ENCODE data around the gene PARD6G. TPM values are rescaled to one million over a fixed set of nuclear protein-coding genes. Genes with fewer than 3 reads are reported as not detected.

The PARD6G gene
- total RNA-seq, 1 donor from 2014 or later: 29.6 TPM

- H3K9ac ChIP-seq (ENCODE audit: low read length): no peak overlapping the region
- FAIRE-seq (no peak), DNase-seq (ENCODE audit: low read depth) (no peak)
- H3K9me3 ChIP-seq (ENCODE audit: insufficient read depth, low read depth, low read length): no peaks in the 10 kb centered on the region
- H3K4me2 ChIP-seq (ENCODE audit: low read length): no peak overlapping the region
- H3K27me3 ChIP-seq (ENCODE audit: insufficient read depth, low read length): no peaks in the 10 kb centered on the region
- H3K27ac Mint-ChIP-seq (ENCODE audit: unreplicated experiment): no peak overlapping the region
- H3K4me1 Mint-ChIP-seq (ENCODE audit: low read depth, unreplicated experiment): no peaks in the 10 kb centered on the region
- peaks cover 30% of the 10 kb centered on the region for H3K36me3 Mint-ChIP-seq (ENCODE audit: low read depth, unreplicated experiment)
- TF ChIP-seq EZH2 (IDR thresholded peaks at IDR 0.05; ENCODE audit: insufficient read depth, low read length) (no peak), CTCF (IDR thresholded peaks at IDR 0.05; ENCODE audit: insufficient read depth, low read depth, low read length) (no peak)
- H3K4me1 ChIP-seq (ENCODE audit: insufficient read depth, low read length): no peaks in the 10 kb centered on the region
- H2AFZ ChIP-seq (ENCODE audit: low read depth, low read length): no peak overlapping the region
- peaks cover 84% of the 10 kb centered on the region for H3K79me2 ChIP-seq (ENCODE audit: insufficient read depth, low read length)
- peaks cover 59% of the 10 kb centered on the region for H4K20me1 ChIP-seq (ENCODE audit: insufficient read depth, low read length)
- no peak overlapping the region for H3K4me3 Mint-ChIP-seq (ENCODE audit: unreplicated experiment)
- H3K27ac ChIP-seq (ENCODE audit: low read depth, low read length): no peak overlapping the region
- H3K27me3 Mint-ChIP-seq (ENCODE audit: low read depth, unreplicated experiment): no peaks in the 10 kb centered on the region
- peaks cover 11% of the 10 kb centered on the region for H3K36me3 ChIP-seq (ENCODE audit: insufficient read depth, low read length)
- H3K9me3 Mint-ChIP-seq (ENCODE audit: unreplicated experiment): no peaks in the 10 kb centered on the region
- H3K4me3 ChIP-seq (ENCODE audit: insufficient read depth, low read depth, low read length): no peak overlapping the region
These were observed 126.4 kb downstream of the PARD6G start for GRCh38 chr18:80120932-80121331.

- FAIRE-seq (no peak), DNase-seq (ENCODE audit: low read depth) (no peak)
- peak overlapping the region; percentile 58 for H3K27ac Mint-ChIP-seq (ENCODE audit: unreplicated experiment)
- TF ChIP-seq CTCF (IDR thresholded peaks at IDR 0.05; ENCODE audit: insufficient read depth, low read depth, low read length): no peak
- no peak for TF ChIP-seq EZH2 (IDR thresholded peaks at IDR 0.05; ENCODE audit: insufficient read depth, low read length)
- Histone ChIP-seq H4K20me1 (ENCODE audit: insufficient read depth, low read length) (peaks cover 73% of the 10 kb centered on the region), H3K27me3 (ENCODE audit: insufficient read depth, low read length) (no peaks in the 10 kb centered on the region), H3K4me3 (ENCODE audit: insufficient read depth, low read depth, low read length) (no peak overlapping the region), H3K9me3 (ENCODE audit: insufficient read depth, low read depth, low read length) (no peaks in the 10 kb centered on the region), H3K9ac (ENCODE audit: low read length) (no peak overlapping the region), H3K27ac (ENCODE audit: low read depth, low read length) (no peak overlapping the region), H3K79me2 (ENCODE audit: insufficient read depth, low read length) (peaks cover 84% of the 10 kb centered on the region), H3K4me2 (ENCODE audit: low read length) (no peak overlapping the region), H3K36me3 (ENCODE audit: insufficient read depth, low read length) (peaks cover 11% of the 10 kb centered on the region), H2AFZ (ENCODE audit: low read depth, low read length) (no peak overlapping the region), H3K4me1 (ENCODE audit: insufficient read depth, low read length) (no peaks in the 10 kb centered on the region)
- H3K36me3 Mint-ChIP-seq (ENCODE audit: low read depth, unreplicated experiment): peaks cover 30% of the 10 kb centered on the region
- H3K4me1 Mint-ChIP-seq (ENCODE audit: low read depth, unreplicated experiment): no peaks in the 10 kb centered on the region
- H3K4me3 Mint-ChIP-seq (ENCODE audit: unreplicated experiment): no peak overlapping the region
- H3K27me3 Mint-ChIP-seq (ENCODE audit: low read depth, unreplicated experiment): no peaks in the 10 kb centered on the region
- H3K9me3 Mint-ChIP-seq (ENCODE audit: unreplicated experiment): no peaks in the 10 kb centered on the region
These were observed 128.2 kb downstream of the PARD6G start for GRCh38 chr18:80119111-80119510.

GRCh38 chr18:80115035-80115434 lies 132.3 kb downstream of the PARD6G start:
- H3K4me2 ChIP-seq (ENCODE audit: low read length): no peak overlapping the region
- H3K27me3 ChIP-seq (ENCODE audit: insufficient read depth, low read length): no peaks in the 10 kb centered on the region
- peaks cover 6% of the 10 kb centered on the region for H3K36me3 ChIP-seq (ENCODE audit: insufficient read depth, low read length)
- peaks cover 79% of the 10 kb centered on the region for H4K20me1 ChIP-seq (ENCODE audit: insufficient read depth, low read length)
- FAIRE-seq: no peak
- Mint-ChIP-seq H3K36me3 (ENCODE audit: low read depth, unreplicated experiment) (peaks cover 19% of the 10 kb centered on the region), H3K27ac (ENCODE audit: unreplicated experiment) (no peak overlapping the region), H3K4me3 (ENCODE audit: unreplicated experiment) (no peak overlapping the region), H3K9me3 (ENCODE audit: unreplicated experiment) (no peaks in the 10 kb centered on the region), H3K4me1 (ENCODE audit: low read depth, unreplicated experiment) (peaks cover 18% of the 10 kb centered on the region), H3K27me3 (ENCODE audit: low read depth, unreplicated experiment) (no peaks in the 10 kb centered on the region)
- H2AFZ ChIP-seq (ENCODE audit: low read depth, low read length): no peak overlapping the region
- H3K4me3 ChIP-seq (ENCODE audit: insufficient read depth, low read depth, low read length): no peak overlapping the region
- peaks cover 7% of the 10 kb centered on the region for H3K4me1 ChIP-seq (ENCODE audit: insufficient read depth, low read length)
- TF ChIP-seq CTCF (IDR thresholded peaks at IDR 0.05; ENCODE audit: insufficient read depth, low read depth, low read length): no peak
- TF ChIP-seq EZH2 (IDR thresholded peaks at IDR 0.05; ENCODE audit: insufficient read depth, low read length): no peak
- no peak overlapping the region for H3K27ac ChIP-seq (ENCODE audit: low read depth, low read length)
- no peaks in the 10 kb centered on the region for H3K9me3 ChIP-seq (ENCODE audit: insufficient read depth, low read depth, low read length)
- no peak overlapping the region for H3K9ac ChIP-seq (ENCODE audit: low read length)
- DNase-seq (ENCODE audit: low read depth): no peak
- H3K79me2 ChIP-seq (ENCODE audit: insufficient read depth, low read length): peaks cover 87% of the 10 kb centered on the region

All from astrocyte (in vitro differentiated cells and primary cell).